Fibroblast of lung (primary cell): ENCODE results near the gene BCLAF1. TPM values are rescaled to one million over a fixed set of nuclear protein-coding genes. Genes with fewer than 3 reads are reported as not detected.

Source experiments
- DNase-seq, 2 donors: peaks; one replicate each; pipeline versions ENCODE4 v3.0.0 to v3.0.0-alpha.2; 2010; ENCODE audit warnings: low read depth in 2 of 2
- H2AFZ ChIP-seq: 2 replicates; pipeline ENCODE4 v1.5.1; 2012; ENCODE audit warnings: low read length, control low read depth, inconsistent platforms
- H3K27ac ChIP-seq: 2 replicates; pipeline ENCODE4 v1.5.1; 2011; ENCODE audit warnings: low read length, control low read depth; ENCODE audit not compliant: insufficient read depth
- H3K27me3 ChIP-seq: 2 replicates; pipeline ENCODE4 v1.5.1; 2011; ENCODE audit warnings: mild to moderate bottlenecking, low read length; ENCODE audit not compliant: control insufficient read depth, insufficient read depth
- H3K36me3 ChIP-seq: 2 replicates; pipeline ENCODE4 v1.5.1; 2011; ENCODE audit warnings: low read length; ENCODE audit not compliant: control insufficient read depth, insufficient read depth
- H3K4me1 ChIP-seq: 2 replicates; pipeline ENCODE4 v1.5.1; 2011; ENCODE audit warnings: low read length; ENCODE audit not compliant: control insufficient read depth, insufficient read depth; ENCODE audit errors: extremely low read depth
- H3K4me2 ChIP-seq: 2 replicates; pipeline ENCODE4 v1.5.1; 2011; ENCODE audit warnings: low read length, control low read depth; ENCODE audit not compliant: insufficient read depth; ENCODE audit errors: extremely low read depth
- H3K4me3 ChIP-seq, 4 experiments: fragments of 200-600 bp in 1 of 4; sonication (generic) in 1 of 4; replicated peaks in 1 of 4; 2 replicates each; pipeline ENCODE4 v1.5.1; 2011 to 2016; ENCODE audit warnings: low read length in 4 of 4, low read depth in 3 of 4, mild to moderate bottlenecking in 3 of 4, control low read depth in 2 of 4, inconsistent platforms in 1 of 4, mixed read lengths in 1 of 4; ENCODE audit not compliant: insufficient read depth in 1 of 4; ENCODE audit errors: control extremely low read depth in 1 of 4
- H3K79me2 ChIP-seq: 2 replicates; pipeline ENCODE4 v1.5.1; 2012; ENCODE audit warnings: mild to moderate bottlenecking, low read length, inconsistent platforms; ENCODE audit not compliant: control insufficient read depth, insufficient read depth
- H3K9ac ChIP-seq: 2 replicates; pipeline ENCODE4 v1.5.1; 2011; ENCODE audit warnings: mild to moderate bottlenecking, low read length, control low read depth; ENCODE audit not compliant: insufficient read depth
- H3K9me3 ChIP-seq: 2 replicates; pipeline ENCODE4 v1.5.1; 2012; ENCODE audit warnings: low read depth, low read length; ENCODE audit not compliant: control insufficient read depth, insufficient read depth
- H4K20me1 ChIP-seq: 2 replicates; pipeline ENCODE4 v1.5.1; 2011; ENCODE audit warnings: low read length; ENCODE audit not compliant: control insufficient read depth, insufficient read depth; ENCODE audit errors: extremely low read depth
- EZH2 ChIP-seq: IDR thresholded peaks from 2 replicates; pipeline ENCODE4 v1.5.1; 2012; ENCODE audit warnings: low read length, control low read depth, mild to moderate bottlenecking; ENCODE audit errors: missing control alignments
- polyA plus RNA-seq, 2 donors: library from polyadenylated mRNA; depleted of rRNA in 1 of 2; stranded (reverse) in 1 of 2; unstranded in 1 of 2; fragments of >200 nt; gene quantifications; 2 replicates each; pipeline ENCODE4 v1.2.1, GENCODE V29; 2011 to 2012; ENCODE audit warnings: missing spikeins in 1 of 2
- total RNA-seq: library from RNA; depleted of rRNA; stranded (reverse); fragments of >200 nt; gene quantifications from 2 replicates; pipeline ENCODE4 v1.2.1, GENCODE V29; 2014
- TF ChIP-seq, protein P1 (sequence below), 2 donors: IDR thresholded peaks in 1 of 2; conservative IDR thresholded peaks in 1 of 2; 1 replicate in 1 of 2; 2 replicates in 1 of 2; pipeline ENCODE4 v1.5.1; 2011 to 2012; ENCODE audit warnings: low read length in 2 of 2, control low read depth in 1 of 2, inconsistent platforms in 1 of 2, low read depth in 1 of 2, mild to moderate bottlenecking in 1 of 2

Gene BCLAF1
- total and polyA plus RNA-seq, 2 donors (not counting 1 experiment from before 2014, with no cell fraction given), result 82.6 to 102 TPM

DNA sequence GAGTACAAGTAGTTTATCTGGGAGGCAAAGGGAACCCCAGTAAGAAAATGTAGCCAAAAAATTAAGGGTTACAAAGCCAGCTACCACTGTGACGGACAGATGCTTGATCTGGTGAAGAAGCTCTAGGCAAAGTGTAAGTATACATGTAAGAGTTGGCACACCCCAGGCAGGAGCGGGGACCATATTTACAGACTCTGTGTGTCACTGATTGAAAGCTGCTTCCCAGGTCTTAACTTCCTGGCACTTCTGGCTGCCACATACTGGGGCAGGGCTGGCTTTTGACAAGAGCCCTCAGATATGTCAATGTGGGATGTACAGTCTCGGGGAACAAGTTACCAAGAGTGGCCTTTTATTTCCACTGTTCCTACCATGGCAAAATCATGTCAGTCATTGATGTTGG is 48.0 kb upstream of the BCLAF1 start:
- H4K20me1 ChIP-seq, result no peaks in the 10 kb centered on the region
- no peaks in the 10 kb centered on the region for H3K36me3 ChIP-seq
- no peaks in the 10 kb centered on the region for H3K4me1 ChIP-seq
- H3K4me3 ChIP-seq, result no peak overlapping the region
- H3K27me3 ChIP-seq, result no peaks in the 10 kb centered on the region
- H3K4me2 ChIP-seq, result no peak overlapping the region
- H3K79me2 ChIP-seq, result no peaks in the 10 kb centered on the region
- no peak overlapping the region for H3K27ac ChIP-seq
- TF ChIP-seq EZH2, result no peak
- TF ChIP-seq, protein P1, sequence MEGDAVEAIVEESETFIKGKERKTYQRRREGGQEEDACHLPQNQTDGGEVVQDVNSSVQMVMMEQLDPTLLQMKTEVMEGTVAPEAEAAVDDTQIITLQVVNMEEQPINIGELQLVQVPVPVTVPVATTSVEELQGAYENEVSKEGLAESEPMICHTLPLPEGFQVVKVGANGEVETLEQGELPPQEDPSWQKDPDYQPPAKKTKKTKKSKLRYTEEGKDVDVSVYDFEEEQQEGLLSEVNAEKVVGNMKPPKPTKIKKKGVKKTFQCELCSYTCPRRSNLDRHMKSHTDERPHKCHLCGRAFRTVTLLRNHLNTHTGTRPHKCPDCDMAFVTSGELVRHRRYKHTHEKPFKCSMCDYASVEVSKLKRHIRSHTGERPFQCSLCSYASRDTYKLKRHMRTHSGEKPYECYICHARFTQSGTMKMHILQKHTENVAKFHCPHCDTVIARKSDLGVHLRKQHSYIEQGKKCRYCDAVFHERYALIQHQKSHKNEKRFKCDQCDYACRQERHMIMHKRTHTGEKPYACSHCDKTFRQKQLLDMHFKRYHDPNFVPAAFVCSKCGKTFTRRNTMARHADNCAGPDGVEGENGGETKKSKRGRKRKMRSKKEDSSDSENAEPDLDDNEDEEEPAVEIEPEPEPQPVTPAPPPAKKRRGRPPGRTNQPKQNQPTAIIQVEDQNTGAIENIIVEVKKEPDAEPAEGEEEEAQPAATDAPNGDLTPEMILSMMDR (conservative IDR thresholded peaks at IDR 0.05 in 1 of 2, IDR thresholded peaks at IDR 0.05 in 1 of 2; ENCODE audit: low read depth in 1 of 2, low read length in 2 of 2), result no peak
- DNase-seq, result no peak
- H3K9ac ChIP-seq, result no peak overlapping the region
- H3K9me3 ChIP-seq, result no peaks in the 10 kb centered on the region
- no peak overlapping the region for H2AFZ ChIP-seq

DNA sequence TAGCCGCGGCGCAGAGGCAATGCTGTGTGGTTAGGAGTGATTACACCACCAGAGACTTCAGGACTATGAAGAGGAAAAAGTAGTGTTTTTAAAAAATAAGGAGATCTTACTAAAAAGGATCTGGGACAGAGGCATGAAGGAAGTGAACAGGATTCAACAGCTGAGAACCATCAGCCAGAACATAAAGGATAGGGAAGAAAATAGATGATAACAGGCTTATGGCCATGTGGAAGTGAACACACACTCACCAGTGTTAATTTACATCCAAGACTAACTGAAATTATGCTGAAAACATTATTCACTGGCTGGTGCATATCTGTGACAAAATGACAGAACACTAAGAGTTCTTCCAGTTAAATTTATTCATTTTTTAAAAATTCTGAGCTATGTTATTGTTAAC is 47.5 kb upstream of the BCLAF1 start:
- Histone ChIP-seq H3K79me2 (no peaks in the 10 kb centered on the region), H3K9me3 (no peaks in the 10 kb centered on the region), H3K9ac (no peak overlapping the region), H3K4me3 (no peak overlapping the region), H4K20me1 (no peaks in the 10 kb centered on the region), H2AFZ (no peak overlapping the region), H3K4me2 (no peak overlapping the region), H3K36me3 (no peaks in the 10 kb centered on the region), H3K27ac (no peak overlapping the region), H3K4me1 (no peaks in the 10 kb centered on the region), H3K27me3 (no peaks in the 10 kb centered on the region)
- TF ChIP-seq EZH2, result no peak
- TF ChIP-seq, protein P1 (conservative IDR thresholded peaks at IDR 0.05 in 1 of 2, IDR thresholded peaks at IDR 0.05 in 1 of 2; ENCODE audit: low read depth in 1 of 2, low read length in 2 of 2), result no peak
- peak in 1 of 2 donors; percentile 15 for DNase-seq

DNA sequence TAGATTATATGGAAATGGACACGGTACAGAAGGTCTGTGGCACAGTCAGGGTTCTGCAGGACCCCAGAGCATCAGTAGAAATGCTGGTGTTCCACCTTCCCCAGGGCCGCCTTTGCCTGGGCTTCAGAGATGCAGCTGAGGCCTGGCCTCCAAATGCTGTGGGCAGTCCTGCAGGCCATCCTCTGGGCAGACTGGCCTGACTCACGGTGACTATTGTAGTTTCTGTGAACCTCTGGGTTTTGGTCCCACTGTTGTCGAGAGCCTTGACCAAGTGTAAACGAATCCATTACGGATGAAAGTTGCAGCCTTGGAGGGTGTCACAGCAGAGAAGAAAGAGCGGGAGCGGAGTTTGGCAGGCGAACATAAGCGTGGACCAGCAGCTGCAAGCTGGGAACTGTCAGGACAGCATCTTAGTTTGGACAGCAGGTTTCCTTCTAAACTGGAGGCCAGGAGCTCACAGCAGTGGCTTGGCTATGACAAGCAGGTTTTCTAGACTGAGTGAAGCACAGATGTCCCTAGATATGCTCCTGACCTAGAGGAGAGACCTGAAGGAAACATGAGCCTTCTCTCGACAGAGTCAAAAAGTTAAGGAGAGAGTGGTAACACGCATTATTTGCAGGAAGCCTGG is 46.2 kb upstream of the BCLAF1 start:
- Histone ChIP-seq H3K36me3 (no peaks in the 10 kb centered on the region), H4K20me1 (no peaks in the 10 kb centered on the region), H3K4me3 (no peak overlapping the region), H3K9ac (no peak overlapping the region), H3K4me2 (no peak overlapping the region), H3K27ac (no peak overlapping the region), H3K4me1 (no peaks in the 10 kb centered on the region), H2AFZ (peak overlapping the region; percentile 15), H3K79me2 (no peaks in the 10 kb centered on the region), H3K9me3 (no peaks in the 10 kb centered on the region), H3K27me3 (no peaks in the 10 kb centered on the region)
- peak in 1 of 2 donors; percentile 47 for DNase-seq
- TF ChIP-seq, protein P1 (conservative IDR thresholded peaks at IDR 0.05 in 1 of 2, IDR thresholded peaks at IDR 0.05 in 1 of 2; ENCODE audit: low read depth in 1 of 2, low read length in 2 of 2), result no peak
- no peak for TF ChIP-seq EZH2
